GM18951 (cell line): Measurements from ENCODE around the gene SNX3.
"Not testable (repeated sequence)": the region's sequence is repeated elsewhere in the genome, so short reads cannot be mapped to it uniquely, and the experiment has no call there.

Experiments used
- POLR2A ChIP-seq: IDR thresholded peaks from 4 replicates; pipeline ENCODE4 v1.6.1; 2011; ENCODE audit warnings: mild to moderate bottlenecking; ENCODE audit not compliant: insufficient read length, insufficient read depth; ENCODE audit errors: extremely low read depth
- in situ Hi-C: fragments of 300-500 bp; cut with MboI; formaldehyde crosslinking; loops from one replicate; pipeline ENCODE4 v1.12.0; 2022; ENCODE audit warnings: low sequenced_read_pairs, mixed read lengths, inconsistent platforms; ENCODE audit not compliant: unreplicated experiment

The SNX3 gene

DNA sequence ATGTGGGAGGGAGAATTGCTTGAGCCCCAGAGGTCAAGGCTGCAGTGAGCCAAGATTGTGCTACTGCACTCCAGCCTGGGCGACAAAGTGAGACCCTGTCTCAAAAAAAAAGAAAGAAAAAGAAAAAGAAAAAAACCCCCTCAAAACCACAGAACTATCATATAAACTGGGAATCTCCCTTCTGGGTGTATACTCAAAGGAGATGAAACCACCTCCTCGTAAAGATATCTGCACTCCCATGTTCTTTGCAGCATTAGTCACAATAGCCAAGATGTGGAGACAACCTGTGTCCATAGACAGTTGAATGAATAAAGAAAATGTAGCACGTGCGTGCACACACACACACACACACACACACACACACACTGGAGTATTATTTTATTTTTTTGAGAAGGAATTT lies 25.5 kb upstream of the SNX3 start:
- no peak for TF ChIP-seq POLR2A

DNA sequence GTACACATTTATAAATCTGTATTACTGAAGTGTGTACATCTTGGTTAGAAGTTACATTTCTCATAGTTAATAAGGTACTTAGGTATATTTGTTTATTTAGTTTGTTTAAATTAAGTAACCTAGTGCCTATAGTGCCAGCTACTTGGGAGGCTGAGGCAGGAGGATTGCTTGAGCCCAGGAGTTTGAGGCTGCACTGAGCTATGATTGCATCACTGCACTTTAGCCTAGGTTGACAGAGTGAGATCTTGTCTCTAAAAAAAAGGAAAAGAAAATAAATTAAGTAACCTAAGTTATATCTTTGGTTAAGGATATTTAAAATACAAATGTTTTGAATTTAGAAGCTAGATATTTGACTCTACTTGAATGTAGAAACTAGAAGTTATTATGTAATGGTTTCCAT lies 24.5 kb upstream of the SNX3 start:
- in situ Hi-C loops: no loop called here
- no peak for TF ChIP-seq POLR2A

More for the DNA sequence above, 25.5 kb upstream of the SNX3 start:
- in situ Hi-C loops: no loop called here

DNA sequence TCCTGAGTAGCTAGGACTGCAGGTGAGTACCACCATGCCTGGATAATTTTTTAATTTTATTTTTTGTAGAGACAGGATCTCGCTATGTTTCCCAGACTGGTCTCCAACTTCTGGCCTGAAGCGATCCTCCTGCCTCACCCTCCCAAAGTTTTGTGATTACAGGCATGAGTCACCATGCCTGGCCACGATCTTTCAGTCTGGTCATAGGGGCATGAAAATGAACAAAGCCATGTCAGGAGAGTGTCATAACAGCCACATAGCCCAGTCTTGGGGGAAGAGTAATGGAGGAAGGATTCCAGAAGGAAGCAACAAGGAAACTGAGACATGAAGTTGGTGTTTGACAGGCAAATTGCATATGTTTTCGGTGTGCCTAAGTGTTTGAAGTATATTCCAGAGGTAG lies 17.0 kb upstream of the SNX3 start:
- in situ Hi-C loops: no loop called here
- TF ChIP-seq POLR2A: no peak

DNA sequence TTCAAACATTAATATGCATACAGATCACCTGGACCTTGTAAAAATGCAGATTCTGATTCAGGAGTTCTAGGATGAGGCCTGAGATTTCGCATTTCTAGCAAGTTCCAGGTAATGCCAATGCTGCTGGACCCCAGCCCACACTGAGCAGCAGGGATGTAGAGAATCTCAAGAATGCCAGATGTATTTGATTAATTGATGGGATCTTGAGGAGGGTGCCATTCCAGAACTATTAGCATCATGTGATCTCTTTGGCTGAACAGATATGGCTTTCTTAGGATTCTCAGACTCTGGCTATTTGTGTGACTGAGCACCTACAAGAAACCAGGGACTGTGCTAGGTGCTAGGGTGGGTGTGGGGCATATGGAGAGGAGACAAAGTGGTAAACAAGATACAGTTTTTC lies 16.5 kb upstream of the SNX3 start:
- in situ Hi-C loops: no loop called here
- TF ChIP-seq POLR2A: no peak

DNA sequence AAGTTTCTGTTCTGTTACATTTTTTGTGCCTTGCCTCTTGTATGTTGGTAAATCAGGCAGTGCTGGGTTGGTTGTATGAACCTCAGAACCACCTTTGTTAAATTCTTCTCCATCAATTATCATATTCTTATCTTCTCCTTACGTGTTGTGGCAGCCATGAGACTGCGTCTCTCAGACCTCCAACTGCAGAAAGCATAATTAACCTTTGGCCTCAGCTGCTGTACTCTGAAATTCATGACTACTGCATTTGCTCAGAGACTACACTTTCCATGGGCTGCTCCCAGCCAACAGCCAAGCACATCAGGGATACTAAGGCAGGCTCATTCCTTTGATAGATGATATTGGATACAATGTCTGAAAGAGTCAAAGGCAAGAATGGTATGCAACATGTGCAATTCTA lies 15.1 kb upstream of the SNX3 start:
- TF ChIP-seq POLR2A: no peak
- in situ Hi-C loops: no loop called here

DNA sequence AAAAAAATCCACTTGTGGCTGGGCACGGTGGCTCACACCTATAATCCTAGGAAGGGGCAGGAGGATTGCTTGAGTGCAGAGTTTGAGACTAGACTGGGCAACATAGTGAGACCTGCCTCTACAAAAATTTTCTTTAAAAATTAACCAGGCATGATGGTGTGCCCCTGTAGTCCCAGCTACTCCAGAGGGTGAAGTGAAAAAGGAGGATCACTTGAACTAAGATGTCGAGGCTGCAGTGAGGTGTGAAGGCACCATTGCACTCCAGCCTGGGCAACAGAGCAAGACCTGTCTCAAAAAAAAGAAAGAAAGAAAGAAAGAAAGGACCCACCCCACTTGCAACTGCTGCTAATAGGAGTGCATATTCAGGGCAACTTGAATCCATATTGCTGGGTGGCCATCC lies 13.7 kb upstream of the SNX3 start:
- in situ Hi-C loops: no loop called here
- TF ChIP-seq POLR2A: no peak

DNA sequence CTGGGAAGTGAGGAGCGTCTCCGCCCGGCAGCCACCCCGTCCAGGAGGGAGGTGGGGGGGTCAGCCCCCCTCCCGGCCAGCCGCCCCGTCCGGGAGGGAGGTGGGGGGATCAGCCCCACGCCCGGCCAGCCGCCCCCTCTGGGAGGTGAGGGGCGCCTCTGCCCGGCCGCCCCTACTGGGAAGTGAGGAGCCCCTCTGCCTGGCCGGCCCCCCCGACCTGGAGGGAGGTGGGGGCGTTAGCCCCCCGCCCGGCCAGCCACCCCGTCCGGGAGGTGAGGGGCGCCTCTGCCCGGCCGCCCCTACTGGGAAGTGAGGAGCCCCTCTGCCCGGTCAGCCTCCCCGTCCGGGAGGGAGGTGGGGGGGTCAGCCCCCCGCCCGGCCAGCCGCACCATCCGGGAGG lies 9.1 kb upstream of the SNX3 start:
- in situ Hi-C loops: not testable (repeated sequence)

DNA sequence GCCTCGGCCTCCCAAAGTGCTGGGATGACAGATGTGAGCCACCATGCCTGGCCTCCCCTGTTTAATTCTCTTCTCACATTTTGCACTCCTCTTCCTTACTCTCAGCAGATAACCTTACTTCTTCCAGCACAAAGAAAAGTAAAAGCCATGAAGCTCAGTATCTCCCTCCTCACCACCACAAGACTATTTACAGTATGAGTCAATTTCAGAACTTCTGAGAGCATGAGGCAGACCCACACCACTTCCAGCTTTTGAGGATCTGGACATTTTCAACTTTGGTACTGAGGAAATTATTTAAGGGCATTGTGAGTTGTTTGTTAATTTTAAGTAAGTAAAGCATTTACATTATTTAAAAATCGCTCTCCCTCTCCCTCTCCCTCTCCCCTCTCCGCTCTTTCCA lies 8.0 kb upstream of the SNX3 start:
- in situ Hi-C loops: no loop called here
- no peak for TF ChIP-seq POLR2A

DNA sequence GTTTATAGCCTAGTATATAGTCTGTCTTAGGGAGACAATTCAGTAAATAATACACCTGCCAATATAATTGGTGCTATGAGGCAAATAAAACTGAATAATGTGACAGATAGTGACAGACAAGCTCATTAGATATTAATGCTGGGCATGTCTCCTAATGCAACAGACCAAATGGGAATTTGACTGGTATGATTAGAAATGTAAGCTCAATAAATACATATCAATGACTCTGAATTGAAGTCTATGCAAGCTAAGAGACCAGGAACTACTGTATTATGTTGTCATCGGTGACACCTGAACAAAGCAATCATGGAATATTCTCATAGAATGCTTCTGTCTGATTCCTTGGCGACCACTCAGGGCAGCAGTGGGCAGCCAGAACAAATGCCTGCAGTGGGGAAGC lies 2.5 kb upstream of the SNX3 start:
- TF ChIP-seq POLR2A: no peak
- in situ Hi-C loops: no loop called here

DNA sequence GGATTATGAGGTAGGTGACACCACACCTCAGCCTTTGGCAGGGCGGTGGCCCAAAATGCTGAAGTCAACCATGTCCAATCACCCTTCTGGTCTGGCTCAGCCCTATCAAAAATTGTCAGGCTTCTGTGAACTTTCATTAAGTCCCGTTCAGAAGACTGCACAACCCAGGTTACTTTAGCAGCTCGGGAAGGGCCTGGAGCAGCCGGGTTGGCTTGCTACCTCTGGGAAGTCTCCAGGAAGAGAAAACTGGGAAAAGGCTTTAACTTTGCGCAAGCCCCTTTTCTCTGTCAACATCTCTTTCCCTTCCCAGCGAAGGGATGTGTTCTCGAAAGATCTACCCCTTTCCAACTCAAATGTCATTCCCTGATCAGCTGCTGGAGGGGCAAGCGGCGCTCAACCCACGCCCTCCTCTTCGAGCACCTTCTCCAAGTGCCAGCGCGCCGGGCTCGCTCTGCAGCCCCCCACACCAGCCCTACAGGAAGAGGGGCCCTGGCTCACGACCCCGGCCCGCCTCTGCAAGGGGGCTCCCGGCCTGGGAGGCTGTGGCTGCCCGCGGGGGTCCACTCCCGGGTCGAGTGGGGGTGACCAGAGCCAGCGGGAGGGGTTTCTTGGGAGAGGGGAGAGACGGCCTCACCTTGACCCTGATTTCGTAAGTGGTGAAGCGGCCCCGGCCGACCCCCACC lies 573 bp downstream of the SNX3 start:
- TF ChIP-seq POLR2A: no peak
- in situ Hi-C loops: no loop called here

DNA sequence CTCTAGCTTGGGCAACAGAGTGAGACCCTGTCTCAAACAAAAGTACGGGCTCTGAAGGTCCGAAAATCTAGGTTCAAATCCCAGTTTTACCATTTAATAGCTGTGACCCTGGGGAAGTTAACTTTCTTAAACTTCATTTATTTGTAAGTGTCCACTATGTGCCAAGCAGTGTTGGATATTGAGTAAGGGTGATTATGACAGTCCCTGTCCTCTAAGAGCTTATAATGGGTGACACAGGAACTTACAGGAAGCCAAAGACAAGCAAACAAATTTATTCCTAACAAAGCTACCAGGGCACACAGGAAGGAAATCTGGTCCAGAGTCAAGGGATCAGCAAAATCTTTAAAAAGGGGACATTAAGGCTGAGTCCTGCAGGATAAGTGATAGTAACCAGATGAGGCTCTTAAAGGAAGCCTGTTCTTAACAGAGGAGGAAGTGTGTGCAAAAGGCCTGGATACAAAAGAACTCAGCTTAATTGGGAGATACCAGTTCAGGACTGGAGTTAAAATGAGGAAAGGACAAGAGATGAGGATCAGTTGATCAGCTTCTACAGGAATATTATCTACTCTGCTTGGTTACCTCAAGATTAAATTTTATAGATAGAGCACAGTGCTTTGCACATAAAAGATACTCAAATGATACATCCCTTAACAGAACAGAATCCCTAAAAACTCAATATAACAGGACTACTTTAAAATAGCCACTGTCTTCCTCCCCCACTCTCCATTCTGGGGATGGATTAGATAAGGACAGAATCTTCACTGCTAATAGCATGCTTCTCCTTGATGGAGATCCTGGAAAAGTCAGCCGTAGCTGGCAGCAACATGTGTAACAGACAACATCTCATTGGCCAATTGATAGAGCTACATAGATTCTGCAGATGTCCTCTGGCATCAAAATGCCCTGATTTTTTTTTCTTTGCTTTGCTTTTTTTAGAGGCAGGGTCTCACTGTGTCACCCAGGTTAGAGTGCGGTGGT lies 6.1 kb downstream of the SNX3 start:
- in situ Hi-C loops: no loop called here
- TF ChIP-seq POLR2A: no peak

DNA sequence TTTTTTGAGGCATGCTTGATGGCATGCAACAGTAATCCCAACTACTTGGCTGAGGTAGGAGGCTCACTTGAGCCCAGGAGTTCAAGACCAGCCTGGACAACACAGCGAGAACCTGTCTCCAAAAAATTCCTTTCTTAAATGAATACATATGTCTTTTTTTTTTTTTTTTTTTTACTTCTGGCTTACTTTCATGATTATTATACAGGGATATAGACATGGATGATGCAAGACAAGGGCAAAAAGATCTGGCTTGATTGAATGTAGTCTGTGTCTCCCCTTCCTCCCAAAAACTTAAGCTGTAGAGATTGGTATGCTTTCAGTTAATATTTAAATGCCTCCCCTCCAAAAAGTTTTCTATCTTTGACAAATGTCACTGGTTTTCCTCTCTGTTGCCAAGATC lies 7.6 kb downstream of the SNX3 start:
- in situ Hi-C loops: no loop called here
- TF ChIP-seq POLR2A: no peak

DNA sequence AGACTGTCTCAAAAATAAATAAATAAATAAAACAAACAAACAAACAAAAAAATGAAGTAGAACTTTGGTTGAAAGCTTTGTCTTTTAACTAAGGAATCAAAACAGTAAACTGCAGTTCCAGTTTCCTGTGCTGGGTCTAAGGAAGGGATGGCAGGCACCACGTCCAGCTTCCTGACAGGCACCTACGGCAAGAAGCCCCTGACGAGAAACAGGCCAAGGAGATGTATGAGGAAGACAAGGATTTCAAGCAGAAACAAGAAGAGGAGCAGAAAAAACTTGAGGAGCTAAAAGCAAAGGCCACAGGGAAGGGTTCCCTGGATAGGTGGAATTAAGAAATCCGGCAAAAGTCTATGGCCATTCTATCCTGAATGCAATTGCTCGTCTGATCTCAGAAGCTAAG lies 8.8 kb downstream of the SNX3 start:
- in situ Hi-C loops: no loop called here
- no peak for TF ChIP-seq POLR2A

DNA sequence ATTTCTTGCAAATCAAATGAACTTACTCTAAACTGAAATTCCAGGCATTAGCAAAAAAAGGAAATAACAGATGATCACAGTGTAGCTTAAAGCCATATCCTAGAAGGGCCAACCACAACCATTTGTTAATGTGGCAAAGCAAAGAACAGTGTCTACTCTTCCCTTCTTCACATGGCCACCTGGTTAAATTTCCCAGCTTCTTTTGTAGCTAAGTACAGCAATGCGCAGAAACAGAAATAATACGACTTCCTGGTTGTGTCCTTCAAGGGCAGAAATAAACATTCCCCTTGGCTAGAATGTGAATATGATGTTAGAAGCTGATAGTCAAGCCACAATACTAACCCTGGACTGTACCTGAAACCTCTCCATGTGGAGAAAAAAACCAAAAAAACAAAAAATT lies 9.6 kb downstream of the SNX3 start:
- in situ Hi-C loops: no loop called here
- no peak for TF ChIP-seq POLR2A

DNA sequence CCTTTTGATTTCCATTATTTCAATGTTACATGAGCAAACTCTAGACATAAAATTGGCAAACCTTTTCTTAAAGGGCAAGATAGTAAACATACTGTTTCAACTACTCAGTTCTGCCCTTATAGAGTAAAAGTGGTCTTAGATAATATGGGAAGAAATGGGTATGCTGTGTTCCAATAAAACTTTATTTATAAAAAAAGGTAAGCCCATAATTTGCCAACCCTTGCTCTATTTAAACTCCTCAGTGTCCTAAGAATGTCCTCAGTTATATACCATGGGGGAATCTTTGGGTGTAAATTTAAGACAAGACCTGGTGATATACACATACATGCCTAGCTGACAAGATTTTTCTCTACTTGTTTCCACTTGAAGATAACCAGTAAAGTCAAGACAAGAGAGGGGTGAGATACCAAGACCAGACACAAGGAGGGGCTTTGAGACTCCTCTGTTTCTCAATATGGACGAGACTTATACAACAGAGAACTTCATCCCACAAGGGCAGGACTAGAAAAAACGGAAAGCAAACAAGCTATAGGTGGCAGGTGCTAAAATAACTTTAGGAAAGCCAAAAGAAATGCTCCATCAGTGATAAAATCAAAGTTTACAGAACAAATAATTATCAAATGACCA lies 10.5 kb downstream of the SNX3 start:
- in situ Hi-C loops: no loop called here
- no peak for TF ChIP-seq POLR2A
